ENCODE measurements around the gene SEC14L1.
"Not testable (repeated sequence)": the region's sequence is repeated elsewhere in the genome, so short reads cannot be mapped to it uniquely, and the experiment has no call there.

SEC14L1 gene

GRCh38 chr17:77254951-77255825, 114.4 kb downstream of the SEC14L1 start:
- H3K4me3 ChIP-seq (ENCODE audit: low read length), result no peak overlapping the region
- no peak for TF ChIP-seq CTCF (conservative IDR thresholded peaks at IDR 0.05; ENCODE audit: low read length)
- DNase-seq (ENCODE audit: low read depth), result peak; percentile 91

GRCh38 chr17:77255970-77256369, 115.2 kb downstream of the SEC14L1 start:
- DNase-seq (ENCODE audit: low read depth); H3K4me3 ChIP-seq (ENCODE audit: low read length): not testable (repeated sequence)

- no peak for DNase-seq (ENCODE audit: low read depth)
- no peak overlapping the region for H3K4me3 ChIP-seq (ENCODE audit: low read length)
- no peak for TF ChIP-seq CTCF (conservative IDR thresholded peaks at IDR 0.05; ENCODE audit: low read length)
Observed at GRCh38 chr17:77256710-77257109, 115.9 kb downstream of the SEC14L1 start.

GRCh38 chr17:77257169-77257568, 116.4 kb downstream of the SEC14L1 start:
- DNase-seq (ENCODE audit: low read depth), result no peak
- TF ChIP-seq CTCF (conservative IDR thresholded peaks at IDR 0.05; ENCODE audit: low read length), result no peak
- no peak overlapping the region for H3K4me3 ChIP-seq (ENCODE audit: low read length)

- no peak for TF ChIP-seq CTCF (conservative IDR thresholded peaks at IDR 0.05; ENCODE audit: low read length)
- H3K4me3 ChIP-seq (ENCODE audit: low read length), result no peak overlapping the region
- no peak for DNase-seq (ENCODE audit: low read depth)
Observed at GRCh38 chr17:77257596-77258458, 117.1 kb downstream of the SEC14L1 start.

- no peak for DNase-seq (ENCODE audit: low read depth)
- H3K4me3 ChIP-seq (ENCODE audit: low read length), result no peak overlapping the region
- no peak for TF ChIP-seq CTCF (conservative IDR thresholded peaks at IDR 0.05; ENCODE audit: low read length)
Observed at GRCh38 chr17:77258638-77259037, 117.9 kb downstream of the SEC14L1 start.

- H3K4me3 ChIP-seq (ENCODE audit: low read length), result no peak overlapping the region
- TF ChIP-seq CTCF (conservative IDR thresholded peaks at IDR 0.05; ENCODE audit: low read length), result no peak
- DNase-seq (ENCODE audit: low read depth), result no peak
Observed at GRCh38 chr17:77264617-77265230, 124.0 kb downstream of the SEC14L1 start.

Data from AG10803 (cell line).